SK-N-SH (cell line): ENCODE results near the gene PRELP.
A peak's percentile ranks its signal among the peaks of the same experiment; 100 is the strongest.

Source experiments
- EP300 ChIP-seq, 2 experiments: IDR thresholded peaks; 2 replicates each; pipeline versions ENCODE4 v1.4.0 to v1.6.1; 2012; ENCODE audit warnings: borderline replicate concordance in 1 of 2, low read depth in 1 of 2, low read length in 1 of 2
- FOXM1 ChIP-seq: IDR thresholded peaks from 2 replicates; pipeline ENCODE4 v1.4.0; 2012; ENCODE audit warnings: low read depth, mild to moderate bottlenecking
- RFX5 ChIP-seq: IDR thresholded peaks from 2 replicates; pipeline ENCODE4 v1.6.1; 2012; ENCODE audit warnings: mild to moderate bottlenecking, improper control_type of control experiment, low read length
- TAF1 ChIP-seq: IDR thresholded peaks from 2 replicates; pipeline ENCODE4 v1.6.1; 2012; ENCODE audit warnings: low read depth, mild to moderate bottlenecking, low read length, moderate library complexity, borderline replicate concordance
- TCF12 ChIP-seq: IDR thresholded peaks from 2 replicates; pipeline ENCODE4 v1.4.0; 2012
- TEAD4 ChIP-seq: IDR thresholded peaks from 2 replicates; pipeline ENCODE4 v1.4.0; 2012; ENCODE audit warnings: mild to moderate bottlenecking, borderline replicate concordance; ENCODE audit not compliant: insufficient read depth
- YY1 ChIP-seq: IDR thresholded peaks from 2 replicates; pipeline ENCODE4 v1.4.0; 2012; ENCODE audit warnings: low read depth, mild to moderate bottlenecking
- TF ChIP-seq, protein P1 (sequence below): fragments of 200-600 bp; sonication (generic); IDR thresholded peaks from 2 replicates; pipeline ENCODE4 v1.6.1; 2017; ENCODE audit warnings: antibody characterized with exemption, mild to moderate bottlenecking, moderate library complexity

GRCh38 chr1:203463469-203464062 lies 12.0 kb upstream of the PRELP start:
- TF ChIP-seq, protein P1, sequence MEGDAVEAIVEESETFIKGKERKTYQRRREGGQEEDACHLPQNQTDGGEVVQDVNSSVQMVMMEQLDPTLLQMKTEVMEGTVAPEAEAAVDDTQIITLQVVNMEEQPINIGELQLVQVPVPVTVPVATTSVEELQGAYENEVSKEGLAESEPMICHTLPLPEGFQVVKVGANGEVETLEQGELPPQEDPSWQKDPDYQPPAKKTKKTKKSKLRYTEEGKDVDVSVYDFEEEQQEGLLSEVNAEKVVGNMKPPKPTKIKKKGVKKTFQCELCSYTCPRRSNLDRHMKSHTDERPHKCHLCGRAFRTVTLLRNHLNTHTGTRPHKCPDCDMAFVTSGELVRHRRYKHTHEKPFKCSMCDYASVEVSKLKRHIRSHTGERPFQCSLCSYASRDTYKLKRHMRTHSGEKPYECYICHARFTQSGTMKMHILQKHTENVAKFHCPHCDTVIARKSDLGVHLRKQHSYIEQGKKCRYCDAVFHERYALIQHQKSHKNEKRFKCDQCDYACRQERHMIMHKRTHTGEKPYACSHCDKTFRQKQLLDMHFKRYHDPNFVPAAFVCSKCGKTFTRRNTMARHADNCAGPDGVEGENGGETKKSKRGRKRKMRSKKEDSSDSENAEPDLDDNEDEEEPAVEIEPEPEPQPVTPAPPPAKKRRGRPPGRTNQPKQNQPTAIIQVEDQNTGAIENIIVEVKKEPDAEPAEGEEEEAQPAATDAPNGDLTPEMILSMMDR: peak; percentile 32; the same call in 1 of the 2 replicates
- TF ChIP-seq RFX5 (no peak), FOXM1 (no peak), TEAD4 (no peak), EP300 (IDR thresholded peaks at IDR 0.05; ENCODE audit: borderline replicate concordance in 1 of 2, low read depth in 1 of 2, low read length in 1 of 2) (no peak), YY1 (no peak), TCF12 (no peak), TAF1 (no peak)
